ENCODE results near the gene GLRA3.

The GLRA3 gene

GRCh38 chr4:174595141-174595929 is 233.7 kb downstream of the GLRA3 start:
- no peak for TF ChIP-seq NFIC (IDR thresholded peaks at IDR 0.05)
- TF ChIP-seq EP300 (IDR thresholded peaks at IDR 0.05; ENCODE audit: borderline replicate concordance), result no peak
- TF ChIP-seq CEBPB (IDR thresholded peaks at IDR 0.05), result no peak
- TF ChIP-seq MAX (IDR thresholded peaks at IDR 0.05), result no peak
- TF ChIP-seq REST (IDR thresholded peaks at IDR 0.05; ENCODE audit: low read depth), result no peak
- TF ChIP-seq FOXM1 (IDR thresholded peaks at IDR 0.05; ENCODE audit: borderline replicate concordance, low read depth), result no peak
- TF ChIP-seq YY1 (IDR thresholded peaks at IDR 0.05; ENCODE audit: low read depth), result no peak
- TF ChIP-seq TCF12 (IDR thresholded peaks at IDR 0.05; ENCODE audit: low read depth), result no peak
- no peak for TF ChIP-seq ZBTB7A (IDR thresholded peaks at IDR 0.05; ENCODE audit: low read depth)
- TF ChIP-seq RAD21 (IDR thresholded peaks at IDR 0.05; ENCODE audit: low read depth), result no peak

GRCh38 chr4:174593701-174594100 is 235.3 kb downstream of the GLRA3 start:
- no peak for TF ChIP-seq EP300 (IDR thresholded peaks at IDR 0.05; ENCODE audit: borderline replicate concordance)
- TF ChIP-seq TEAD4 (IDR thresholded peaks at IDR 0.05), result no peak
- TF ChIP-seq REST (IDR thresholded peaks at IDR 0.05; ENCODE audit: low read depth), result no peak
- TF ChIP-seq USF1 (IDR thresholded peaks at IDR 0.05), result no peak

- TF ChIP-seq EP300 (IDR thresholded peaks at IDR 0.05; ENCODE audit: borderline replicate concordance) (no peak), EGR1 (IDR thresholded peaks at IDR 0.05) (no peak), TEAD4 (IDR thresholded peaks at IDR 0.05) (no peak), TCF12 (IDR thresholded peaks at IDR 0.05; ENCODE audit: low read depth) (no peak), FOXM1 (IDR thresholded peaks at IDR 0.05; ENCODE audit: borderline replicate concordance, low read depth) (no peak), NFIC (IDR thresholded peaks at IDR 0.05) (no peak), USF1 (IDR thresholded peaks at IDR 0.05) (no peak), RAD21 (IDR thresholded peaks at IDR 0.05; ENCODE audit: low read depth) (no peak)
Observed at GRCh38 chr4:174592985-174593335, 236.1 kb downstream of the GLRA3 start.

GRCh38 chr4:174592256-174592984 is 236.6 kb downstream of the GLRA3 start:
- TF ChIP-seq TCF12 (IDR thresholded peaks at IDR 0.05; ENCODE audit: low read depth) (no peak), EGR1 (IDR thresholded peaks at IDR 0.05) (no peak), FOXM1 (IDR thresholded peaks at IDR 0.05; ENCODE audit: borderline replicate concordance, low read depth) (no peak), REST (IDR thresholded peaks at IDR 0.05; ENCODE audit: low read depth) (no peak), NFIC (IDR thresholded peaks at IDR 0.05) (no peak), CEBPB (IDR thresholded peaks at IDR 0.05) (no peak), MAX (IDR thresholded peaks at IDR 0.05) (no peak), ZBTB7A (IDR thresholded peaks at IDR 0.05; ENCODE audit: low read depth) (no peak), YY1 (IDR thresholded peaks at IDR 0.05; ENCODE audit: low read depth) (no peak), TAF1 (IDR thresholded peaks at IDR 0.05; ENCODE audit: low read depth) (no peak), EP300 (IDR thresholded peaks at IDR 0.05; ENCODE audit: borderline replicate concordance) (no peak), CREB1 (IDR thresholded peaks at IDR 0.05; ENCODE audit: low read depth) (no peak), TEAD4 (IDR thresholded peaks at IDR 0.05) (no peak), RAD21 (IDR thresholded peaks at IDR 0.05; ENCODE audit: low read depth) (no peak), USF1 (IDR thresholded peaks at IDR 0.05) (no peak)

Measured in Ishikawa (cell line).